H1 (cell line): ENCODE measurements around the gene GAB2. TPM values are rescaled to one million over a fixed set of nuclear protein-coding genes. Genes with fewer than 3 reads are reported as not detected.

Source experiments
- CTCF ChIA-PET: fragments of 300-600 bp; sonication (Branson Sonifier 250); formaldehyde crosslinking; loops from one replicate; lab custom pipeline; 2021; ENCODE audit not compliant: partially characterized antibody; lab: Charles Lee
- POLR2A ChIA-PET: fragments of 300-600 bp; sonication (Branson Sonifier 250); formaldehyde crosslinking; loops from one replicate; lab custom pipeline; 2021; ENCODE audit warnings: inconsistent platforms; ENCODE audit not compliant: partially characterized antibody; lab: Charles Lee
- DNase-seq, 2 experiments: peaks; one replicate each; pipeline versions ENCODE4 v3.0.0 to v3.0.0-alpha.2; 2010 to 2022; ENCODE audit warnings: low spot score in 2 of 2, low read depth in 1 of 2, mixed read lengths in 1 of 2
- FAIRE-seq: peaks from 2 replicates; lab custom pipeline; 2011; peaks lifted over from hg19 to GRCh38; lab: Jason Lieb, UNC
- H2AFZ ChIP-seq: 2 replicates; pipeline ENCODE4 v1.8.1; 2012; ENCODE audit warnings: low read length, inconsistent platforms
- H2AK5ac ChIP-seq: 2 replicates; pipeline ENCODE4 v1.6.1; 2013; ENCODE audit warnings: low read depth, low read length
- H2BK120ac ChIP-seq: replicated peaks from 2 replicates; pipeline ENCODE3; 2013; ENCODE audit warnings: low read depth, low read length, inconsistent platforms
- H2BK12ac ChIP-seq: 2 replicates; pipeline ENCODE4 v1.6.1; 2013; ENCODE audit warnings: low read depth, low read length
- H2BK15ac ChIP-seq: 2 replicates; pipeline ENCODE4 v1.6.1; 2013; ENCODE audit warnings: low read length
- H2BK20ac ChIP-seq: 2 replicates; pipeline ENCODE4 v1.6.1; 2013; ENCODE audit warnings: low read length
- H2BK5ac ChIP-seq: 2 replicates; pipeline ENCODE4 v1.6.1; 2013; ENCODE audit warnings: low read depth, low read length
- H3K14ac ChIP-seq: 2 replicates; pipeline ENCODE4 v1.6.1; 2013; ENCODE audit warnings: inconsistent platforms; ENCODE audit not compliant: insufficient read length
- H3K18ac ChIP-seq: 2 replicates; pipeline ENCODE4 v1.6.1; 2013; ENCODE audit warnings: low read length; ENCODE audit errors: extremely low read depth
- H3K23ac ChIP-seq: 2 replicates; pipeline ENCODE4 v1.6.1; 2013; ENCODE audit warnings: inconsistent platforms; ENCODE audit not compliant: insufficient read length
- H3K23me2 ChIP-seq: 2 replicates; pipeline ENCODE4 v1.6.1; 2013; ENCODE audit warnings: low read depth, low read length
- H3K27ac ChIP-seq: 2 replicates; pipeline ENCODE4 v1.6.1; 2011; ENCODE audit warnings: low read depth, low read length, inconsistent platforms
- H3K27me3 ChIP-seq, 4 experiments: replicated peaks in 1 of 4; 1 replicate in 1 of 4; 2 replicates in 3 of 4; pipeline versions ENCODE4 v1.6.1 to v1.8.1; 2011 to 2013; ENCODE audit warnings: low read length in 3 of 4, mild to moderate bottlenecking in 3 of 4, inconsistent platforms in 2 of 4, mixed read lengths in 2 of 4, moderate library complexity in 1 of 4; ENCODE audit not compliant: control insufficient read depth in 3 of 4, insufficient read depth in 3 of 4; ENCODE audit errors: extremely low read depth in 1 of 4
- H3K36me3 ChIP-seq, 4 experiments: 2 replicates each; pipeline versions ENCODE4 v1.6.1 to v1.8.1; 2011 to 2013; ENCODE audit warnings: mild to moderate bottlenecking in 4 of 4, low read length in 3 of 4, moderate library complexity in 2 of 4, control low read depth in 1 of 4, inconsistent platforms in 1 of 4; ENCODE audit not compliant: insufficient read depth in 4 of 4, control insufficient read depth in 2 of 4
- H3K4ac ChIP-seq: replicated peaks from 2 replicates; pipeline ENCODE3; 2013; ENCODE audit warnings: low read length, low read depth, mixed read lengths, inconsistent platforms; ENCODE audit not compliant: insufficient read length
- H3K4me1 ChIP-seq, 4 experiments: replicated peaks in 1 of 4; 1 replicate in 1 of 4; 2 replicates in 3 of 4; pipeline versions ENCODE4 v1.6.1 to v1.8.1; 2011 to 2013; ENCODE audit warnings: low read length in 3 of 4, inconsistent platforms in 2 of 4, mixed read lengths in 1 of 4; ENCODE audit not compliant: insufficient read depth in 4 of 4, control insufficient read depth in 3 of 4
- H3K4me2 ChIP-seq, 2 experiments: 2 replicates each; pipeline versions ENCODE4 v1.6.1 to v1.8.1; 2011 to 2013; ENCODE audit warnings: low read depth in 2 of 2, low read length in 2 of 2, control low read depth in 1 of 2, inconsistent platforms in 1 of 2, mild to moderate bottlenecking in 1 of 2; ENCODE audit not compliant: insufficient read depth in 1 of 2
- H3K4me3 ChIP-seq, 4 experiments: fragments of 200-600, 300-600 bp in 1 of 4; sonication (generic), shearing (Covaris generic), sonication (Bioruptor Twin) in 1 of 4; 2 replicates each; pipeline versions ENCODE4 v1.5.1 to v1.8.1; 2011 to 2016; ENCODE audit warnings: low read length in 4 of 4, low read depth in 3 of 4, control low read depth in 2 of 4, inconsistent platforms in 2 of 4, mild to moderate bottlenecking in 2 of 4, mixed read lengths in 1 of 4, moderate library complexity in 1 of 4; ENCODE audit not compliant: insufficient read depth in 2 of 4; ENCODE audit errors: extremely low read depth in 1 of 4
- H3K56ac ChIP-seq: replicated peaks from 2 replicates; pipeline ENCODE3; 2013; ENCODE audit warnings: low read depth, mild to moderate bottlenecking, mixed read lengths, low read length, inconsistent platforms; ENCODE audit not compliant: insufficient read length
- H3K79me1 ChIP-seq: 2 replicates; pipeline ENCODE4 v1.6.1; 2013; ENCODE audit warnings: low read depth, low read length, control low read depth
- H3K79me2 ChIP-seq, 2 experiments: 2 replicates each; pipeline versions ENCODE4 v1.6.1 to v1.8.1; 2012 to 2013; ENCODE audit warnings: low read length in 2 of 2, mild to moderate bottlenecking in 2 of 2, inconsistent platforms in 1 of 2; ENCODE audit not compliant: insufficient read depth in 2 of 2, control insufficient read depth in 1 of 2
- H3K9ac ChIP-seq, 4 experiments: replicated peaks in 1 of 4; 1 replicate in 1 of 4; 2 replicates in 3 of 4; pipeline versions ENCODE4 v1.6.1 to v1.8.1; 2011 to 2013; ENCODE audit warnings: low read depth in 3 of 4, low read length in 3 of 4, control low read depth in 2 of 4, mild to moderate bottlenecking in 2 of 4, moderate library complexity in 2 of 4, inconsistent platforms in 1 of 4; ENCODE audit errors: extremely low read depth in 1 of 4
- H3K9me3 ChIP-seq, 2 experiments: 2 replicates each; pipeline versions ENCODE4 v1.6.1 to v1.8.1; 2012 to 2013; ENCODE audit warnings: mild to moderate bottlenecking in 2 of 2, moderate library complexity in 2 of 2, control low read depth in 1 of 2, inconsistent platforms in 1 of 2, low read depth in 1 of 2, low read length in 1 of 2, mixed read lengths in 1 of 2; ENCODE audit not compliant: insufficient read depth in 2 of 2
- H4K20me1 ChIP-seq, 2 experiments: replicated peaks in 1 of 2; 2 replicates each; pipeline versions ENCODE3 to v1.8.1; 2011 to 2013; ENCODE audit warnings: inconsistent platforms in 2 of 2, low read length in 2 of 2, mild to moderate bottlenecking in 1 of 2; ENCODE audit not compliant: insufficient read depth in 2 of 2, control insufficient read depth in 1 of 2
- H4K5ac ChIP-seq: 2 replicates; pipeline ENCODE4 v1.6.1; 2013; ENCODE audit warnings: low read length, low read depth, mixed read lengths, inconsistent platforms; ENCODE audit not compliant: insufficient read length
- H4K8ac ChIP-seq: 2 replicates; pipeline ENCODE4 v1.8.0; 2013; ENCODE audit warnings: mild to moderate bottlenecking, moderate library complexity, low read length, inconsistent platforms; ENCODE audit not compliant: insufficient read depth; ENCODE audit errors: extremely low read depth
- H4K91ac ChIP-seq: replicated peaks from 2 replicates; pipeline ENCODE3; 2013; ENCODE audit warnings: low read length, mixed read lengths, inconsistent platforms; ENCODE audit not compliant: insufficient read length
- EGR1 ChIP-seq: IDR thresholded peaks from 2 replicates; pipeline ENCODE4 v1.6.1; 2011; ENCODE audit warnings: low read depth, low read length, borderline replicate concordance
- FOSL1 ChIP-seq: IDR thresholded peaks from 2 replicates; pipeline ENCODE4 v1.6.1; 2011; ENCODE audit warnings: mild to moderate bottlenecking, low read depth, low read length, moderate library complexity; ENCODE audit not compliant: insufficient read depth
- HDAC2 ChIP-seq, 2 experiments: fragments of 300-600 bp in 1 of 2; sonication (generic) in 1 of 2; IDR thresholded peaks; 2 replicates each; pipeline ENCODE4 v1.6.1; 2011 to 2012; ENCODE audit warnings: low read depth in 2 of 2, low read length in 2 of 2, mild to moderate bottlenecking in 2 of 2, moderate library complexity in 2 of 2, borderline replicate concordance in 1 of 2, inconsistent platforms in 1 of 2
- JUN ChIP-seq: IDR thresholded peaks from 2 replicates; pipeline ENCODE4 v1.6.1; 2011; ENCODE audit warnings: low read depth, mild to moderate bottlenecking, improper control_type of control experiment, low read length
- MAFK ChIP-seq: IDR thresholded peaks from 2 replicates; pipeline ENCODE4 v1.6.1; 2012; ENCODE audit warnings: low read depth, mild to moderate bottlenecking, improper control_type of control experiment, low read length
- NANOG ChIP-seq: IDR thresholded peaks from 2 replicates; pipeline ENCODE4 v1.6.1; 2011; ENCODE audit warnings: low read length, low read depth, mild to moderate bottlenecking, inconsistent platforms; ENCODE audit not compliant: insufficient read depth, poor library complexity, severe bottlenecking
- POLR2AphosphoS5 ChIP-seq: IDR thresholded peaks from 2 replicates; pipeline ENCODE4 v1.6.1; 2011; ENCODE audit warnings: low read depth, low read length
- RFX5 ChIP-seq: IDR thresholded peaks from 2 replicates; pipeline ENCODE4 v1.6.1; 2011; ENCODE audit warnings: low read depth, low read length, improper control_type of control experiment, borderline replicate concordance
- RNF2 ChIP-seq: fragments of 200-900, 300-1000 bp; sonication (generic); IDR thresholded peaks from 2 replicates; pipeline ENCODE4 v1.7.1; 2016; ENCODE audit warnings: borderline replicate concordance, low read depth, mild to moderate bottlenecking, antibody characterized with exemption, low read length; ENCODE audit not compliant: poor library complexity, severe bottlenecking; ENCODE audit errors: missing control alignments
- SAP30 ChIP-seq: fragments of 300-600 bp; sonication (generic); IDR thresholded peaks from 2 replicates; pipeline ENCODE4 v1.7.1; 2012; ENCODE audit warnings: low read length, moderate library complexity, mild to moderate bottlenecking, inconsistent platforms; ENCODE audit not compliant: insufficient read depth, insufficient replicate concordance
- WGBS, 2 experiments: shearing (Covaris generic) in 1 of 2; methylation state at CpG; one replicate each; pipeline versions ENCODE4 v1.1.6 to v1.1.7; 2013 to 2015; ENCODE audit warnings: low lambda C conversion rate in 2 of 2, mixed read lengths in 2 of 2, inconsistent platforms in 1 of 2, low coverage in 1 of 2, missing lambda C conversion rate in 1 of 2; ENCODE audit not compliant: insufficient replicate concordance in 2 of 2, insufficient coverage in 1 of 2, insufficient read length in 1 of 2; ENCODE audit errors: extremely low coverage in 1 of 2, missing lambda C conversion rate in 1 of 2; 5-methylcytosine and 5-hydroxymethylcytosine counted together
- polyA plus RNA-seq, 7 experiments: library from polyadenylated mRNA; depleted of rRNA in 3 of 7; stranded (reverse) in 5 of 7; unstranded in 2 of 7; fragments of >200 nt in 5 of 7; fragments of 200-250 nt in 2 of 7; gene quantifications; 1 replicate in 5 of 7; 2 replicates in 1 of 7; 4 replicates in 1 of 7; pipeline versions ENCODE4 v1.2.1 to v1.2.3, GENCODE V29; 2011 to 2013; ENCODE audit warnings: missing spikeins in 2 of 7, mixed read lengths in 2 of 7
- total RNA-seq: library from RNA; stranded (reverse); fragmentation: NEBNext Ultra II Directional; extraction: Animal tissue kit (Norgen Biotek cat#: 25700); gene quantifications from 2 replicates; pipeline ENCODE4 v1.2.1, GENCODE V29; 2021
- TF ChIP-seq, protein P1 (sequence below): IDR thresholded peaks from 2 replicates; pipeline ENCODE4 v1.6.1; 2012; ENCODE audit warnings: low read length, inconsistent platforms

GAB2 gene
- total and polyA plus RNA-seq, 2 of the 8 experiments (the other 6 are each of a cell fraction or from before 2014, with no cell fraction given), result 6.3 to 14.0 TPM

DNA sequence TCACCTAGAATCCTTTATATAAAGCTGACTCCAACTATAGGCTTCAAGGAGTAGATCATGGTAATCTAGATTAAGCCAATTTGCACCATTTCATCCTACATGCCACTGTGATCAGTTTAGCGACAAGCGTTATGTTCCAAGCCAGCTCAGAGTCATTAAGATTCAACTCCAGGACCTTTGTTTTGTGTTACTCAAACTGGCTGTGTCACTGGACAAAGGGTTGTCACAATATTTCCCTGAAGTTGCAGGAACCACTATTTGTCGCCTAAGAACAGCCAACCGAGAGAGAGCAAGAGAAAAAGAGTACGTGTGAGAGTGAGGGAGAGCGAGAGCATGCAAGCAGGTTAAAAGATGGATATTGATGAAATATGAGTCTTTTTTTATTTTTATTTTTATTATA is 124.1 kb downstream of the GAB2 start:
- H3K4ac ChIP-seq, result no peak overlapping the region
- no peak overlapping the region for H2BK20ac ChIP-seq
- H3K18ac ChIP-seq, result no peak overlapping the region
- ChIA-PET CTCF (interaction anchor here (0.8 kb wide), 1 partner anchor 119 kb away, joined by 3 read pairs; no protein-coding TSS in a partner anchor), POLR2A (no interaction called here)
- no peak overlapping the region for H4K8ac ChIP-seq
- no peaks in the 10 kb centered on the region for H3K23me2 ChIP-seq
- no peak overlapping the region for H2BK12ac ChIP-seq
- no peak overlapping the region for H3K56ac ChIP-seq
- H3K27ac ChIP-seq, result no peak overlapping the region
- no peak overlapping the region for H2BK15ac ChIP-seq
- H3K36me3 ChIP-seq, result no peaks in the 10 kb centered on the region
- H3K79me2 ChIP-seq, result no peaks in the 10 kb centered on the region; a peak in 1 of 4 replicates
- H2AK5ac ChIP-seq, result no peak overlapping the region
- H3K14ac ChIP-seq, result no peak overlapping the region
- no peak overlapping the region for H4K91ac ChIP-seq
- FAIRE-seq, result no peak
- H3K4me2 ChIP-seq, result no peak overlapping the region
- no peak overlapping the region for H2AFZ ChIP-seq
- 93 to 100% methylated on average over 2 to 6 of the region's 6 CpGs for WGBS, 2 experiments
- H3K9ac ChIP-seq, result no peak overlapping the region
- no peak overlapping the region for H3K4me3 ChIP-seq
- H3K23ac ChIP-seq, result no peak overlapping the region
- H3K9me3 ChIP-seq, result no peaks in the 10 kb centered on the region
- H2BK120ac ChIP-seq, result no peak overlapping the region
- no peak for DNase-seq
- H3K4me1 ChIP-seq, result peaks cover 0 to 2% (median 0%) of the 10 kb centered on the region in 4 experiments; a peak in 1 of 7 replicates
- H4K5ac ChIP-seq, result no peak overlapping the region
- H3K27me3 ChIP-seq, result peaks cover 0 to 1% (median 0%) of the 10 kb centered on the region in 4 experiments; a peak in 1 of 7 replicates
- H2BK5ac ChIP-seq, result no peak overlapping the region
- H3K79me1 ChIP-seq, result no peaks in the 10 kb centered on the region
- H4K20me1 ChIP-seq, result no peaks in the 10 kb centered on the region
- no peak for TF ChIP-seq FOSL1
- no peak for TF ChIP-seq POLR2AphosphoS5
- no peak for TF ChIP-seq HDAC2 (IDR thresholded peaks at IDR 0.05; ENCODE audit: borderline replicate concordance in 1 of 2, low read depth in 2 of 2, low read length in 2 of 2)
- TF ChIP-seq NANOG, result no peak
- no peak for TF ChIP-seq RFX5
- TF ChIP-seq EGR1, result no peak
- no peak for TF ChIP-seq RNF2
- no peak for TF ChIP-seq JUN
- TF ChIP-seq MAFK, result no peak
- TF ChIP-seq, protein P1, sequence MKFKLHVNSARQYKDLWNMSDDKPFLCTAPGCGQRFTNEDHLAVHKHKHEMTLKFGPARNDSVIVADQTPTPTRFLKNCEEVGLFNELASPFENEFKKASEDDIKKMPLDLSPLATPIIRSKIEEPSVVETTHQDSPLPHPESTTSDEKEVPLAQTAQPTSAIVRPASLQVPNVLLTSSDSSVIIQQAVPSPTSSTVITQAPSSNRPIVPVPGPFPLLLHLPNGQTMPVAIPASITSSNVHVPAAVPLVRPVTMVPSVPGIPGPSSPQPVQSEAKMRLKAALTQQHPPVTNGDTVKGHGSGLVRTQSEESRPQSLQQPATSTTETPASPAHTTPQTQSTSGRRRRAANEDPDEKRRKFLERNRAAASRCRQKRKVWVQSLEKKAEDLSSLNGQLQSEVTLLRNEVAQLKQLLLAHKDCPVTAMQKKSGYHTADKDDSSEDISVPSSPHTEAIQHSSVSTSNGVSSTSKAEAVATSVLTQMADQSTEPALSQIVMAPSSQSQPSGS, result no peak
- TF ChIP-seq SAP30, result no peak
